Endothelial cell (in vitro differentiated cells): ENCODE data around the gene P2RY12. TPM values are rescaled to one million over a fixed set of nuclear protein-coding genes. Genes with fewer than 3 reads are reported as not detected.

ENCODE experiments used
- DNase-seq: peaks from one replicate; pipeline ENCODE4 v3.0.0; 2021; ENCODE audit warnings: low spot score
- H3K27ac Mint-ChIP-seq: one replicate; pipeline ENCODE4 v1.8.0; 2021; ENCODE audit warnings: mixed read lengths, inconsistent platforms; ENCODE audit not compliant: unreplicated experiment
- H3K27me3 Mint-ChIP-seq: one replicate; pipeline ENCODE4 v1.8.0; 2021; ENCODE audit warnings: mild to moderate bottlenecking, moderate library complexity, mixed read lengths, inconsistent platforms; ENCODE audit not compliant: unreplicated experiment
- H3K36me3 Mint-ChIP-seq: one replicate; pipeline ENCODE4 v1.8.0; 2021; ENCODE audit warnings: mild to moderate bottlenecking, low read depth, mixed read lengths, inconsistent platforms; ENCODE audit not compliant: unreplicated experiment
- H3K4me1 Mint-ChIP-seq: one replicate; pipeline ENCODE4 v1.8.0; 2021; ENCODE audit warnings: mild to moderate bottlenecking, mixed read lengths, inconsistent platforms; ENCODE audit not compliant: unreplicated experiment
- H3K4me3 Mint-ChIP-seq: one replicate; pipeline ENCODE4 v1.8.0; 2021; ENCODE audit warnings: mild to moderate bottlenecking, mixed read lengths, inconsistent platforms; ENCODE audit not compliant: unreplicated experiment
- H3K9me3 Mint-ChIP-seq: one replicate; pipeline ENCODE4 v1.8.0; 2021; ENCODE audit warnings: mixed read lengths, inconsistent platforms; ENCODE audit not compliant: unreplicated experiment
- total RNA-seq: library from RNA; stranded (reverse); fragmentation: NEBNext Ultra II Directional; extraction: Animal tissue kit (Norgen Biotek cat#: 25700); gene quantifications from one replicate; pipeline ENCODE4 v1.2.1, GENCODE V29; 2021; ENCODE audit not compliant: unreplicated experiment
- TF ChIP-seq, protein P1 (sequence below): fragments of 200-600 bp; sonication (generic); IDR thresholded peaks from one replicate; pipeline ENCODE4 v1.5.0; 2021; ENCODE audit warnings: antibody characterized with exemption; ENCODE audit not compliant: unreplicated experiment

The P2RY12 gene
- total RNA-seq, 1 donor from 2014 or later, result not detected

DNA sequence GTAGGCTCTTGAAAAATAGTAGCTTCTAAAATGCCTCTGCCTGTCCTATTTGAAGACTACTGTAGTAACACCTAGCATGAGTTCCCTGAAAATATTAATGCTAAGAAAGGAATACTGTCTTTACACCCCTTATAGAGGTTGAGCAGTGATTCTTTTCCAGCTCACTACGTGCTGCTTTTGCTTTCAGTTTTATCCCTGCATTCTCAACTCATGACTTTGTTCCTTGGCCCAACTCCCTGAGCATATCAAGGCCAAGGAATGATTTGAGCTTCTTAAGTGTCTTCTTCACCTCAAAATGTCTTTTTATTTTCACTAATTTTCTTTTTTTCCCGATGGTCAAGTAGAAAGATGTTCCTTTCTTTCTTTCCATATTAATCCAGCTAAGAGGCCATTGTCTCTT, 38.7 kb downstream of the P2RY12 start:
- Mint-ChIP-seq H3K9me3 (no peaks in the 10 kb centered on the region), H3K27me3 (peaks cover 3% of the 10 kb centered on the region), H3K4me3 (no peak overlapping the region), H3K27ac (no peak overlapping the region), H3K36me3 (no peaks in the 10 kb centered on the region), H3K4me1 (peaks cover 10% of the 10 kb centered on the region)
- DNase-seq, result no peak
- TF ChIP-seq, protein P1, sequence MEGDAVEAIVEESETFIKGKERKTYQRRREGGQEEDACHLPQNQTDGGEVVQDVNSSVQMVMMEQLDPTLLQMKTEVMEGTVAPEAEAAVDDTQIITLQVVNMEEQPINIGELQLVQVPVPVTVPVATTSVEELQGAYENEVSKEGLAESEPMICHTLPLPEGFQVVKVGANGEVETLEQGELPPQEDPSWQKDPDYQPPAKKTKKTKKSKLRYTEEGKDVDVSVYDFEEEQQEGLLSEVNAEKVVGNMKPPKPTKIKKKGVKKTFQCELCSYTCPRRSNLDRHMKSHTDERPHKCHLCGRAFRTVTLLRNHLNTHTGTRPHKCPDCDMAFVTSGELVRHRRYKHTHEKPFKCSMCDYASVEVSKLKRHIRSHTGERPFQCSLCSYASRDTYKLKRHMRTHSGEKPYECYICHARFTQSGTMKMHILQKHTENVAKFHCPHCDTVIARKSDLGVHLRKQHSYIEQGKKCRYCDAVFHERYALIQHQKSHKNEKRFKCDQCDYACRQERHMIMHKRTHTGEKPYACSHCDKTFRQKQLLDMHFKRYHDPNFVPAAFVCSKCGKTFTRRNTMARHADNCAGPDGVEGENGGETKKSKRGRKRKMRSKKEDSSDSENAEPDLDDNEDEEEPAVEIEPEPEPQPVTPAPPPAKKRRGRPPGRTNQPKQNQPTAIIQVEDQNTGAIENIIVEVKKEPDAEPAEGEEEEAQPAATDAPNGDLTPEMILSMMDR, result no peak

DNA sequence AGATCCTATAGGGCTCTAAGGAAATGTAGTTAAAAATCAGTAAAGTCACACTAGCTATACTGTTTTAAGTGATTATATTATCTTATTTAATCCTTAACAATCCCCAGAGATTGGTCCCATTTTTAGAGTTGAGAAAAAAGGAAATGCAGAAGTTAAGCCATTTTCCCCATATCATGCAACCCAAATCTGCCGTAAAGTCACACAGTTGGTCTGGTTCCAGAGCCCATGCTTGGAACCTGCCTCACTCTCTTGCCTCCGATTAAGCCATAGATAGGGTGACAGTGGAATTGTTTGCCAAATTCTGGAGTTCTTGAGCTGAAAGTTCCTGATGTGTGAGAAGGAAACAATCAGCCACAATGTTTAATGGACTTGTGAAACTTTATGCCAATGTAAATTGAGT, 52.9 kb downstream of the P2RY12 start:
- no peak overlapping the region for H3K4me3 Mint-ChIP-seq

DNA sequence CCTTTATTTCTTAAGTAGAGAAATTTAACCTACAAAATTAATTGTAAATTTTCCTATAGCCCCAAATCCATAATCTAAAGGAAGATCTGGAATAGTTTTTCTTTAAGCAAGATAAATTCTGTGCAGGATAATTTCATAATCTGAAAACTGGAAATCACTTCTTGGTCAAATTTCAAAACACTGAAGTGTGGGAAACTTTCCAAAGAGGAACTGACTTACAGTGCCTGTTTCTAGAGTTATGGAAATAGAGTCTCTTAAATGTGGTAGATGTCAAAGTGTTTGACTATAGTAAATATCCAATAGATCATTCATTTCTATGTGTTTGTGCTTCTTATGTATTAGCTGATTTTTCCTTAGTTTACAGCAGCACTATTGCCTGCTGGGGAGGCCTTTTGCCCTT, 53.7 kb downstream of the P2RY12 start:
- Mint-ChIP-seq H3K4me1 (peaks cover 9% of the 10 kb centered on the region), H3K27me3 (no peaks in the 10 kb centered on the region), H3K4me3 (no peak overlapping the region), H3K9me3 (no peaks in the 10 kb centered on the region), H3K36me3 (no peaks in the 10 kb centered on the region), H3K27ac (no peak overlapping the region)
- TF ChIP-seq, protein P1, result no peak
- no peak for DNase-seq

More for the DNA sequence above, 52.9 kb downstream of the P2RY12 start:
- H3K27me3 Mint-ChIP-seq, result no peaks in the 10 kb centered on the region
- peaks cover 9% of the 10 kb centered on the region for H3K4me1 Mint-ChIP-seq
- peak overlapping the region; percentile 55 for H3K27ac Mint-ChIP-seq
- H3K9me3 Mint-ChIP-seq, result no peaks in the 10 kb centered on the region
- no peaks in the 10 kb centered on the region for H3K36me3 Mint-ChIP-seq
- DNase-seq, result no peak
- TF ChIP-seq, protein P1, result no peak

DNA sequence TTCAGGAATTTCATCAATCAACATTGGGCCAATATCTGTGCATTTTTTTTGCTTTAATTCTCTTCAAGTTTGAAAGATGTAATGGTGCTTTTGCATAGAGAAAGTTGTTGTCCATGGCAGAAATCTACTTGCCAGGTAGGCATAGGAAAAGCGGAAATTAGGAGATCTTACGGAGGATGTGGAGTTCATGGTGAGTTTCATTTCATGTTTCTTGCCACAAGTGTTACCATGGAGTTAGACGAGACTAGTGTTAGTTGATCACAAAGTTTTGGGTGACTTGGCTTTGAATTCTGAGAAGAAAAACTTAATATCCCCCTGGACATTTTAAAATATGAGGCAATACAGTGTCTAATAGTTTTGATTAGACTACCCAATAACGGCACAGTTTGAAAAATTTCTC, 54.2 kb downstream of the P2RY12 start:
- H3K36me3 Mint-ChIP-seq, result no peaks in the 10 kb centered on the region
- no peak for DNase-seq
- H3K27me3 Mint-ChIP-seq, result no peaks in the 10 kb centered on the region
- H3K9me3 Mint-ChIP-seq, result no peaks in the 10 kb centered on the region
- H3K4me3 Mint-ChIP-seq, result no peak overlapping the region
- H3K27ac Mint-ChIP-seq, result no peak overlapping the region
- TF ChIP-seq, protein P1, result no peak
- peaks cover 9% of the 10 kb centered on the region for H3K4me1 Mint-ChIP-seq

DNA sequence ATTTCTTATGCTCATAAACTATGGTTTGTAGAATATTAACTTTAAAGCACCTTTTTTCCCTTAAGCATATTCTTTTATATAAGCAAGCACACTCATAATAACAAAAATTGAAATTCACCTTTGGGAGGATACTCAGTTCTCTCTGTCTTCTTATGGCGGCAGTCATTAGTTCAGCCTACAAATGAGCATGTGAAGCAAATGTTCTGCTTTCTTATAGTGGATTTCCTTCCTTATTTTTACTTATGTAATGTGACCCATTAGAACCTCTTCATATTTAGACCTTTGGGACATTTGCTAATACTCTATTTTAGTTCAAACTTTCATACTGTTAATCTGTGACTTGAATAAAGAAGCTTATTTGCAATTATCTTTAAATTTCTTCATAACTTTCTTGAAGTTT, 55.2 kb downstream of the P2RY12 start, which contains the start of gene P2RY13:
Gene P2RY13, minus strand, starts transcription at position 187 of the 400 bp plus-strand sequence. Its CDS starts 21 bp downstream, at position 166.
- Mint-ChIP-seq H3K9me3 (no peaks in the 10 kb centered on the region), H3K4me3 (no peak within 1 kb of the TSS), H3K36me3 (no peaks in the 10 kb centered on the region), H3K27ac (peak within 1 kb of the TSS; percentile 26), H3K27me3 (no peaks in the 10 kb centered on the region), H3K4me1 (peaks cover 9% of the 10 kb centered on the region)
- no peak for DNase-seq
- TF ChIP-seq, protein P1, result no peak
